HG02938 (cell line): ENCODE measurements around the gene PGBD2.
"Not testable (repeated sequence)": the region's sequence is repeated elsewhere in the genome, so short reads cannot be mapped to it uniquely, and the experiment has no call there.

Experiments
- ATAC-seq: cut with Tn5 transposase; IDR thresholded peaks from one replicate; pipeline ENCODE4 v1.9.1; 2021; ENCODE audit warnings: mild to moderate bottlenecking, moderate library complexity; ENCODE audit not compliant: unreplicated experiment

The PGBD2 gene

DNA sequence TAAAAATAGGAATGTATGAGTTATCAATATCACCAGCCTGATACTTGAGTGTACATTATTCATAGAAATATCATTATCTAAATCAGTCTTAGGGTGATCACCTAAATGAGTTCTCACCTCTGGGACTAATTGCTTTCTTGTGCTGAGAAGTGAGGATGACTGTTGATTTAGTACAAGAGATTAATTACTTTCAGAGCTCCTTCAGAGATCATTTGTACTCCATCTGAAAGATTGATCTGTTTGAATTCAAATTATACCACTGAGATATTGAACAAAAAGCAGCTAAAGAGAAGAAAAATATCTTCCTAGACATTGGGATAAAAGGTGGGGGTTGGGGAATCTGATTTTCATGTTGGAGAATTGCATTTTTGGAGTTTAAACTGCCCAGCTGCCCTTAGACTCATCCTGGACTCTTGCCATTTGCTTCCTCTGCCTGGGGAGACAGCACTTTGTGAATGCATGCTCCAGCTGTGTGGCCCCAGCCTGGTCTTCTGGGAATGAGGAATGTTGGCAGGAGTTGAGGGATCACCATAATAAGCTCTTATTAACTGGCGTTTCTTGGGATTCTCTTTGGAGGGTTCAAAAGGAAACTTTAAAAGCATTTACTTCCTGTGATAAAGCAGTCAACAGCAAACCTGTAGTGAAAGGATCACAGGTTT lies 19.7 kb upstream of the PGBD2 start:
- ATAC-seq: no peak

GRCh38 chr1:248889914-248890243 lies 16.2 kb upstream of the PGBD2 start:
- not testable (repeated sequence) for ATAC-seq

- ATAC-seq: no peak
Measured at GRCh38 chr1:248890549-248891498, 15.2 kb upstream of the PGBD2 start.

GRCh38 chr1:248891758-248892157 lies 14.3 kb upstream of the PGBD2 start:
- no peak for ATAC-seq

GRCh38 chr1:248892590-248892989 lies 13.4 kb upstream of the PGBD2 start:
- no peak for ATAC-seq

DNA sequence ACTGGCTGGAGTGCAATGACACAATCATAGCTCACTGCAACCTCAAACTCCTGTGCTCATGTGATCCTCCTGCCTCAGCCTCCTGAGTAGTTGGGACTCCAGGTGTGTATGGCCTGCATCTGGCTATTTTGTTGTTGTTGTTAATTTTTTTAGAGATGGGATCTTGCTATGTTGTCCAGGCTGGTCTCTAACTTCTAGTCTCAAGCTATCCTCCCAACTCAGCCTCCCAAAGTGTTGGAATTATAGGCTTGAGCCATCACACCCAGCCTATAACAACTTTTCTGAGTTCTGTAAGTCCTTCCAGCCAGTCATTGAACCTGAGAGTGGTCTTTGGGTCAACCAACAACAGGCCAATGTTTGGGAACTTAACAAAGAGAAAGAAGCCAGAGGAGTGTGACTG lies 11.2 kb upstream of the PGBD2 start:
- ATAC-seq: no peak

DNA sequence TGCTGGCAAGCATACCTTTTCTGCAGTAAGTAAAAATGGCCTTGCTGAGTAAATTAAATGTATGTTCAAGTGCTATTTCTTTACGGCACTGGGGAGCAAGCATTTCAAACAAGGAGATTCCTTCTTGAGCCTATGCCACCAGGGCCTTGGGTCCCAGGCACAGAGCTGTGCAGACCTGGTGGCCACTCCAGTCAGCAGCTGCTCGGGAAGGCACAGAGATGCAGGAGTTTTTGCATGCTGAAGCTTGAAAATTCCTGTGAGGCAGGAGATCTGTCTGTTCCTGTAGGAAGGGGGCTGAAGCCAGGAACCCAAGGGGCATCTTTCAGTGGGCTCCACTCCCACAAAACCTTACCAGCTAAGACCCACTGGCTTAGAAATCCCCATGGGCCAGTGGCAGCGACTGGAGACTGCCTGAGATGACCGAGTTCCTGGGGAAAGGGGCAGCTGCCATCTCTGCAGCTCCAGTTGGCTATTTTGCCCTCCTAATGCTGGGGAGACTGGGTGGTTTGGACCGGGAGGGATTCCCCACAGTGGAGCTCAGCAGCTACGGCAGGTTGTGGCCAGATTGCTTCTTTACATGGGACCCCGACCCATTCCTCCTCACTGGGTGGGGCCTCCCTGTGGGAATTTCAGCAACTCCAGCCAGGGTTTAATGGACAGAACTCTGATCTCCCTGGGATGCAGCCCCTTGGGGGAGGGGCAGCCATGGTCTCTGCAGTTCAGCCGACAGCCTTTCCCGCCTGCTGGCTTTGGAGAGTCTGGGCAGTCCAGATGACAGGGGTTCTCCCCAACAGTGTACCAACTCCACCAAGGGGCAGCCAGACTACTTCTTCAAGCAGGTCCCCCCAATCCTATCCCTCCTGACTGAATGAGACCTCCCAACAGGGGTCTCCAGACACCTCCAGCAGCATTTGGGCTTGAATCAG lies 8.4 kb upstream of the PGBD2 start:
- ATAC-seq: no peak

DNA sequence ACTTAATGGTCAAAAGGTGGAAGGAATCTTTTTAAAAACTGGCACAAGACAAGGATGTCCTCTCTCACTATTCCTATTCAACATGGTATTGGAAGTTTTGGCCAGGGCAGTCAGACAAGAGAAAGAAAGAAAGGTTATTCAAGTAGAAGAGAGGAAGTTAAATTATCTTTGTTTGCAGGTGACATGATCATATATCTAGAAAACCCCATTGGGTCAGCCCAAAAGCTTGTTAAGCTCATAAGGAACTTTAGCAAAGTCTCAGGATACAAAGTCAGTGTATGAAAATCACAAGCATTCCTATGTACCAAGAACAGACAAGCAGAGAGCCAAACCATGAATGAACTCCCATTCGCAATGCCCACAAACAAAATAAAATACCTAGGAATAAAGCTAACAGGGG lies 5.4 kb upstream of the PGBD2 start:
- no peak for ATAC-seq

DNA sequence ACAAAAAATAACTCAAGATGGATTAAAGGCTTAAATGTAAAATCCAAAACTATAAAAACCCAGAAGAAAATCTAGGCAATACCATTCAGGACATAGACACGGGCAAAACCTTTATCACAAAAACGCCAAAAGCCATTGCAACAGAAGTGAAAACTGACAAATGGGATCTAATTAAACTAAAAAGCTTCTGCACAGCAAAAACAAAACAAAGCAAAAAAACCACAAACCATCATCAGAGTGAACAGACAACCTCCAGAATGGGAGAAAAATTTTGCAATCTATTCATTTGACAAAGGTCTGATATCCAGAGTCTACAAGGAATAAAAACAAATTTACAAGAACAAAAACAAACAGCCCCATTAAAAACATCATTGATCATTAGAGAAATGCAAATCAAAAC lies 4.5 kb upstream of the PGBD2 start:
- ATAC-seq: no peak

DNA sequence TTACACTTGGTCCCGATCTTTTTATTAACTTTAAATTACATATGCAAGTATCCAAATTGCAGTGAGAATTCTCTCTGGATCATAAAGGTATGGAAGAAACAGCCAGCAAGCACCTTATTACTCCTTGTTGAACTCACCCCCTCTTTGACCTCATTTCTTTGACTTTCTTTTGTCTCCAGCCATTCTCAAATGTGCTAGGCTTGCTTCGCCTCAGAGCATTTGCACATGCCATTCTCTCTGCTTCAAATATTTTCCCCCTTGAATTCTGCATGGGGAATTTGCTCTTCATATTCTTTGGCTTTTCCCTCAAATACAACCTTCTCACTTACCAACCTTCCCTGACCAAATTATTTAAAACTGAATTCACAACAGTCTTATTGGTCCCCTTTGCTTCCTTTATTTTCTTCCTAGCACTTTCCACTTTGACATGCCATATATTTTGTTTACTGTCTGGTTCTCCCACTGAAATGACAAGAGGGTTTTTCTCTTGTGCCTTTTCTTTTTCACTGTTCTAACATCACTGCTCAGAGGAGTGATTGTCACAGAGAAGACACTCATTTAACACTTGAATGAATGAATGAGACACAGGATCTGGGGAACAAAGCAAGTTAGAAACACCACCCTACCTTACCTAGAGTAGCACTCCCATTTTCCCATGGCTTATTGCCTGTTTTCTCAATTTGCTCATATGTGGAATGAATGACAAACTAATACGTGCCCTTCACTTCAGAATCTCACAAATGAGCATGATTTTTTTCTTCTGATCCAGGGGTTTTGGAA lies 1.4 kb upstream of the PGBD2 start:
- no peak for ATAC-seq

- no peak for ATAC-seq
Measured at GRCh38 chr1:248905662-248906008, 400 bp upstream of the PGBD2 start.

DNA sequence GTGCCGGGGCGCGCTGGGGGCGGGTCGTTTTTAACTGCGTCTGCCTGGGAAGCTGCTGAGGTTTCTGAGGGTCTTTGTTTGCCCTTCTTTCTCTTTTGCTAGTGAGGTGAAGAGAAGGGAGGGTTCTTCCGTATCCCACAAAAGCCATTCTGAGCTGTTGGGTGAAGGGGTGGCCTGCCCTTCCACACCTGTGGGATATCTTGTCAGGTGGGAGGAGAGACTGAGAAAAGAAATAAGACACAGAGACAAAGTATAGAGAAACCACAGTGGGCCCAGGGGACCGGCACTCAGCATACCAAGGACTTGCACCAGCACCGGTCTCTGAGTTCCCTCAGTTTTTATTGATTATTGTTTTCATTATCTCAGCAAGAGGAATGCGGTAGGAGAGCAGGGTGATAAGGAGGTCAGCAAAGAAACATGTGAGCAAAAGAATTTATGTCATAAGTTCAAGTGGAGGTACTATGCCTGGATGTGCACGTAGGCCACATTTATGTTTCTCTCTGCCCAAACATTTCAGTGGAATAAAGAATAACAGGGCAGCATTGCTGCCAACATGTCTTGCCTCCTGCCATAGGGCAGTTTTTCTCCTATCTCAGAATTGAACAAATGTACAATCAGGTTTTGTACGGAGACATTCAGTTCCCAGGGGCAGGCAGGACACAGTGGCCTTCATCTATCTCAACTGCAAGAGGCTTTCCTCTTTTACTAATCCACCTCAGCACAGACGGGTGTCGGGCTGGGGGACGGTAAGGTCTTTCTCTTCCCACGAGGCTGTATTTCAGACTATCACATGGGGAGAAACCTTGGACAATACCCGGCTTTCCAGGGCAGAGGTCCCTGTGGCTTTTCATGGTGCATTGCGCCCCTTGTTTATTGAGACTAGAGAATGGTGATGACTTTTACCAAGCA lies 972 bp downstream of the PGBD2 start:
- peak; percentile 27 for ATAC-seq

DNA sequence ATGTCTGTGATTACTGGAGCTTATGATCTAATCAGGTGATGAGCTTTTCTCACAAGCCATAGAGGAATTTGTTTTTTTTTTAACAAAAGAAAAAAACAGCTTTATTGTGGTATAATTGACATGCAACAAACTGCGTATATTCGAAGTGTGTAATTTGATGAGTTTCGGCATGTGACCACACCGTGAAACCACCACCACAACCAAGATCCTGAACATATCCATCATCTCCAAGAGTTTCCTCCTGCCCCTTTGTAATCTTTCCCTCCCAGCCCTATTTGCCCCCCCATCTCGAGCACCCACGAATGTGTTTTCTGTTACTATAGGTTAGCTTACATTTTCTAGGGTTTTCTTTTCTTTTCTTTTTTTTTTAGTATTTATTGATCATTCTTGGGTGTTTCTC lies 4.7 kb downstream of the PGBD2 start:
- no peak for ATAC-seq

GRCh38 chr1:248913933-248914332 lies 7.9 kb downstream of the PGBD2 start:
- no peak for ATAC-seq

DNA sequence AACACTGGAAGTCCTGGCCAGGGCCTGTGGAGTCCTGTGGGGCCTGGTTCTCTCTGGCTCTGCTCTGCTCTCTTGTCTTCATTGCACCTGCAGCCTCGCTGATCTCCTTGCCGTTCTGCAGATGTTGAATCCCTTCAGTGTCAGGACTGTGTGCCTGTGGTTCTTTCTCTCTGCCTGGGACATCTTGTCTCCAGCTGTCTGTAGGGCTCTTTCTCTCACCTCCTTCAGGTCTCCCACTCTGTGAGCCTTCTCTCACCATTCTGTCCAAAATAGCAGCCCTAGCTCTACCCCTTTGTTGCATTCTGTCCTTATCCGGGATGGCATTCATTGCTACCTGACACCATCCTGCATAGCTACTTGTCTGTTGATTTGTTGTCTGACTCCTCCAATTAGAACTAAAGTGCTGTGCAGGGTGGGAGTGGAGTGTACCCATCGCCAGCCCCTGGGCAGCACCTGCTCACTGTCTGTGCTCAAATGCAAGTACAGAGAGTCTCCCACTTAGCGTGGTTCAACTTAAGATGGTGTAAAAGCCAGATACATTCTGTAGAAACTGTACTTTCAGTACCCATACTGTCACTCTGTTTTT lies 8.9 kb downstream of the PGBD2 start:
- no peak for ATAC-seq

DNA sequence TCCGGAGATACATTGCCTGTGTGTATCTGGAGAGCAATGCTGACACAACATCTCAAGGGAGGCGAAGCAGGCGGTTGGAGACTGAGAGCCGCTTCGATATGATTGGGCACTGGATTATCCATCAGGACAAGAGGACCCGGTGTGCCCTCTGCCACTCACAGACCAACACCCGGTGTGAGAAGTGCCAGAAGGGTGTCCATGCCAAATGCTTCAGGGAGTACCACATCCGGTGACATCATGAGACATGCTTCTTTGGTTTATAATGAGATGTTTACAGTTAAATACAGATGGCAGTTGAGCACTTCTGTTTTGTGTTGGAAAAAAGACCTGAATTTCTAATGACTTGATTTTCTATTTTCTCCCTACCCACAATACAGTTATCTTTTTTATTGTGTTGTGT lies 12.1 kb downstream of the PGBD2 start:
- no peak for ATAC-seq

GRCh38 chr1:248923352-248924338 lies 17.6 kb downstream of the PGBD2 start:
- no peak for ATAC-seq
